HG02798 (cell line): ENCODE measurements around the gene NAA60.
"Not testable (repeated sequence)": the region's sequence is repeated elsewhere in the genome, so short reads cannot be mapped to it uniquely, and the experiment has no call there.

Source experiments
- ATAC-seq: cut with Tn5 transposase; IDR thresholded peaks from one replicate; pipeline ENCODE4 v1.9.1; 2021; ENCODE audit warnings: mild to moderate bottlenecking; ENCODE audit not compliant: unreplicated experiment, poor library complexity

The NAA60 gene

GRCh38 chr16:3481696-3482658 lies 38.5 kb downstream of the NAA60 start:
- no peak for ATAC-seq

- no peak for ATAC-seq
Observed at GRCh38 chr16:3482659-3483241, 39.3 kb downstream of the NAA60 start.

GRCh38 chr16:3484318-3485096 lies 41.0 kb downstream of the NAA60 start:
- ATAC-seq = no peak

- ATAC-seq = no peak
Observed at GRCh38 chr16:3485097-3485745, 41.7 kb downstream of the NAA60 start.

GRCh38 chr16:3485821-3486505 lies 42.5 kb downstream of the NAA60 start:
- ATAC-seq = no peak

GRCh38 chr16:3486506-3487215 lies 43.2 kb downstream of the NAA60 start:
- ATAC-seq = no peak

- ATAC-seq = no peak
Observed at GRCh38 chr16:3487521-3488410, 44.3 kb downstream of the NAA60 start.

GRCh38 chr16:3488801-3489200 lies 45.3 kb downstream of the NAA60 start:
- ATAC-seq = no peak

- no peak for ATAC-seq
Observed at GRCh38 chr16:3490911-3491629, 47.6 kb downstream of the NAA60 start.

- no peak for ATAC-seq
Observed at GRCh38 chr16:3492356-3492755, 48.9 kb downstream of the NAA60 start.

- ATAC-seq = no peak
Observed at GRCh38 chr16:3494386-3494973, 51.0 kb downstream of the NAA60 start.

- no peak for ATAC-seq
Observed at GRCh38 chr16:3495176-3495575, 51.7 kb downstream of the NAA60 start, which contains the start of gene C16orf90. Gene C16orf90 (minus strand): TSS chr16:3495489. CDS start chr16:3495421, 68 bp downstream.

GRCh38 chr16:3496386-3496785 lies 52.9 kb downstream of the NAA60 start:
- ATAC-seq = no peak

- ATAC-seq = no peak
Observed at GRCh38 chr16:3497771-3498170, 54.3 kb downstream of the NAA60 start.

GRCh38 chr16:3498988-3499387 lies 55.5 kb downstream of the NAA60 start:
- ATAC-seq = no peak

- not testable (repeated sequence) for ATAC-seq
Observed at GRCh38 chr16:3501412-3501761, 57.9 kb downstream of the NAA60 start.

GRCh38 chr16:3501783-3502400 lies 58.4 kb downstream of the NAA60 start:
- no peak for ATAC-seq
